ENCODE data around the gene SLC30A7. TPM values are rescaled to one million over a fixed set of nuclear protein-coding genes. Genes with fewer than 3 reads are reported as not detected.

Gene SLC30A7
- total RNA-seq, 1 donor from 2014 or later = 56.6 TPM

GRCh38 chr1:100868364-100868995 lies 27.4 kb upstream of the SLC30A7 start:
- Histone ChIP-seq H3K4me1 (ENCODE audit: insufficient read depth, low read length) (no peaks in the 10 kb centered on the region), H3K9me3 (ENCODE audit: insufficient read depth, low read depth, low read length) (no peaks in the 10 kb centered on the region), H3K9ac (ENCODE audit: low read length) (peak overlapping the region; percentile 47), H3K79me2 (ENCODE audit: insufficient read depth, low read length) (no peaks in the 10 kb centered on the region), H3K36me3 (ENCODE audit: insufficient read depth, low read length) (no peaks in the 10 kb centered on the region), H4K20me1 (ENCODE audit: insufficient read depth, low read length) (no peaks in the 10 kb centered on the region), H3K27me3 (ENCODE audit: insufficient read depth, low read length) (no peaks in the 10 kb centered on the region), H3K4me2 (ENCODE audit: low read length) (peak overlapping the region; percentile 73), H3K4me3 (ENCODE audit: insufficient read depth, low read depth, low read length) (peak overlapping the region; percentile 18), H3K27ac (ENCODE audit: low read depth, low read length) (no peak overlapping the region), H2AFZ (ENCODE audit: low read depth, low read length) (peak overlapping the region; percentile 54)
- Mint-ChIP-seq H3K4me1 (ENCODE audit: low read depth, unreplicated experiment) (peaks cover 5% of the 10 kb centered on the region), H3K4me3 (ENCODE audit: unreplicated experiment) (no peak overlapping the region), H3K27ac (ENCODE audit: unreplicated experiment) (no peak overlapping the region), H3K27me3 (ENCODE audit: low read depth, unreplicated experiment) (no peaks in the 10 kb centered on the region), H3K9me3 (ENCODE audit: unreplicated experiment) (peaks cover 2% of the 10 kb centered on the region), H3K36me3 (ENCODE audit: low read depth, unreplicated experiment) (no peaks in the 10 kb centered on the region)
- FAIRE-seq = peak; percentile 73
- no peak for TF ChIP-seq EZH2 (IDR thresholded peaks at IDR 0.05; ENCODE audit: insufficient read depth, low read length)
- TF ChIP-seq CTCF (IDR thresholded peaks at IDR 0.05; ENCODE audit: insufficient read depth, low read depth, low read length) = peak; percentile 54
- DNase-seq (ENCODE audit: low read depth) = peak; percentile 32

GRCh38 chr1:100869996-100870395 lies 25.9 kb upstream of the SLC30A7 start:
- H3K27me3 ChIP-seq (ENCODE audit: insufficient read depth, low read length) = no peaks in the 10 kb centered on the region
- H3K27ac ChIP-seq (ENCODE audit: low read depth, low read length) = no peak overlapping the region
- no peaks in the 10 kb centered on the region for H3K79me2 ChIP-seq (ENCODE audit: insufficient read depth, low read length)
- no peaks in the 10 kb centered on the region for H3K36me3 ChIP-seq (ENCODE audit: insufficient read depth, low read length)
- H3K4me1 Mint-ChIP-seq (ENCODE audit: low read depth, unreplicated experiment) = peaks cover 5% of the 10 kb centered on the region
- TF ChIP-seq EZH2 (IDR thresholded peaks at IDR 0.05; ENCODE audit: insufficient read depth, low read length) (no peak), CTCF (IDR thresholded peaks at IDR 0.05; ENCODE audit: insufficient read depth, low read depth, low read length) (no peak)
- H3K27me3 Mint-ChIP-seq (ENCODE audit: low read depth, unreplicated experiment) = no peaks in the 10 kb centered on the region
- H3K36me3 Mint-ChIP-seq (ENCODE audit: low read depth, unreplicated experiment) = no peaks in the 10 kb centered on the region
- no peak overlapping the region for H3K9ac ChIP-seq (ENCODE audit: low read length)
- no peak for FAIRE-seq
- no peak for DNase-seq (ENCODE audit: low read depth)
- H3K4me1 ChIP-seq (ENCODE audit: insufficient read depth, low read length) = no peaks in the 10 kb centered on the region
- no peak overlapping the region for H3K4me2 ChIP-seq (ENCODE audit: low read length)
- H3K9me3 ChIP-seq (ENCODE audit: insufficient read depth, low read depth, low read length) = no peaks in the 10 kb centered on the region
- H3K4me3 Mint-ChIP-seq (ENCODE audit: unreplicated experiment) = no peak overlapping the region
- no peaks in the 10 kb centered on the region for H4K20me1 ChIP-seq (ENCODE audit: insufficient read depth, low read length)
- no peak overlapping the region for H2AFZ ChIP-seq (ENCODE audit: low read depth, low read length)
- no peaks in the 10 kb centered on the region for H3K9me3 Mint-ChIP-seq (ENCODE audit: unreplicated experiment)
- no peak overlapping the region for H3K27ac Mint-ChIP-seq (ENCODE audit: unreplicated experiment)
- H3K4me3 ChIP-seq (ENCODE audit: insufficient read depth, low read depth, low read length) = no peak overlapping the region

- H4K20me1 ChIP-seq (ENCODE audit: insufficient read depth, low read length) = no peaks in the 10 kb centered on the region
- Mint-ChIP-seq H3K27me3 (ENCODE audit: low read depth, unreplicated experiment) (no peaks in the 10 kb centered on the region), H3K4me3 (ENCODE audit: unreplicated experiment) (no peak overlapping the region), H3K27ac (ENCODE audit: unreplicated experiment) (no peak overlapping the region), H3K36me3 (ENCODE audit: low read depth, unreplicated experiment) (no peaks in the 10 kb centered on the region), H3K4me1 (ENCODE audit: low read depth, unreplicated experiment) (peaks cover 2% of the 10 kb centered on the region), H3K9me3 (ENCODE audit: unreplicated experiment) (no peaks in the 10 kb centered on the region)
- H3K27me3 ChIP-seq (ENCODE audit: insufficient read depth, low read length) = no peaks in the 10 kb centered on the region
- H3K27ac ChIP-seq (ENCODE audit: low read depth, low read length) = no peak overlapping the region
- no peak overlapping the region for H2AFZ ChIP-seq (ENCODE audit: low read depth, low read length)
- H3K9ac ChIP-seq (ENCODE audit: low read length) = no peak overlapping the region
- FAIRE-seq (peak; percentile 23), DNase-seq (ENCODE audit: low read depth) (no peak)
- no peaks in the 10 kb centered on the region for H3K79me2 ChIP-seq (ENCODE audit: insufficient read depth, low read length)
- no peak overlapping the region for H3K4me3 ChIP-seq (ENCODE audit: insufficient read depth, low read depth, low read length)
- H3K9me3 ChIP-seq (ENCODE audit: insufficient read depth, low read depth, low read length) = no peaks in the 10 kb centered on the region
- H3K4me2 ChIP-seq (ENCODE audit: low read length) = no peak overlapping the region
- TF ChIP-seq EZH2 (IDR thresholded peaks at IDR 0.05; ENCODE audit: insufficient read depth, low read length) = no peak
- no peak for TF ChIP-seq CTCF (IDR thresholded peaks at IDR 0.05; ENCODE audit: insufficient read depth, low read depth, low read length)
- H3K4me1 ChIP-seq (ENCODE audit: insufficient read depth, low read length) = no peaks in the 10 kb centered on the region
- no peaks in the 10 kb centered on the region for H3K36me3 ChIP-seq (ENCODE audit: insufficient read depth, low read length)
Measured at GRCh38 chr1:100874433-100874832, 21.5 kb upstream of the SLC30A7 start.
